Naive thymus-derived CD4-positive, alpha-beta T cell (primary cell): ENCODE results near the gene HTR3E. TPM values are rescaled to one million over a fixed set of nuclear protein-coding genes. Genes with fewer than 3 reads are reported as not detected.

Experiments
- ATAC-seq: fragments of 150-1000 bp; cut with Tn5 transposase; 2 replicates; pipeline ENCODE4 v1.10.0; 2021; ENCODE audit warnings: mild to moderate bottlenecking, moderate library complexity
- CTCF ChIA-PET: fragments of 350-600 bp; sonication (Branson Sonifier 250); formaldehyde crosslinking; loops from one replicate; lab custom pipeline; 2021; ENCODE audit warnings: antibody characterized with exemption; lab: Charles Lee
- POLR2A ChIA-PET: fragments of 350-600 bp; sonication (Branson Sonifier 250); formaldehyde crosslinking; loops from one replicate; lab custom pipeline; 2021; ENCODE audit warnings: antibody characterized with exemption, inconsistent platforms; lab: Charles Lee
- DNase-seq, 9 donors: peaks; one replicate each; pipeline versions ENCODE4 v3.0.0 to v3.0.0-alpha.2; 2020 to 2022; ENCODE audit warnings: mixed read lengths in 1 of 9
- H3K27ac ChIP-seq: one replicate; pipeline ENCODE4 v1.7.0; 2013; ENCODE audit warnings: mild to moderate bottlenecking, low read depth, low read length, moderate library complexity
- H3K27me3 ChIP-seq, 2 donors: one replicate each; pipeline ENCODE4 v1.7.0; 2013; ENCODE audit warnings: low read length in 2 of 2, mild to moderate bottlenecking in 2 of 2, moderate library complexity in 2 of 2; ENCODE audit not compliant: control insufficient read depth in 2 of 2, insufficient read depth in 2 of 2
- H3K36me3 ChIP-seq, 3 experiments: 1 replicate in 2 of 3; 2 replicates in 1 of 3; pipeline ENCODE4 v1.7.0; 2013; ENCODE audit warnings: low read length in 3 of 3, mild to moderate bottlenecking in 3 of 3, moderate library complexity in 1 of 3; ENCODE audit not compliant: insufficient read depth in 3 of 3, control insufficient read depth in 2 of 3
- H3K4me1 ChIP-seq, 2 donors: one replicate each; pipeline ENCODE4 v1.7.0; 2013; ENCODE audit warnings: low read length in 2 of 2, mild to moderate bottlenecking in 2 of 2, moderate library complexity in 1 of 2; ENCODE audit not compliant: control insufficient read depth in 2 of 2, insufficient read depth in 2 of 2
- H3K4me3 ChIP-seq: 2 replicates; pipeline ENCODE4 v1.7.0; 2013; ENCODE audit warnings: mild to moderate bottlenecking, low read length
- H3K9me3 ChIP-seq, 3 experiments: 1 replicate in 2 of 3; 2 replicates in 1 of 3; pipeline ENCODE4 v1.7.0; 2013; ENCODE audit warnings: low read length in 3 of 3; ENCODE audit not compliant: control insufficient read depth in 2 of 3
- H3K27ac Mint-ChIP-seq, 9 donors: one replicate each; pipeline ENCODE4 v1.8.0; 2020 to 2022; ENCODE audit warnings: mixed read lengths in 9 of 9, mild to moderate bottlenecking in 8 of 9, moderate library complexity in 5 of 9, inconsistent platforms in 2 of 9
- H3K27me3 Mint-ChIP-seq, 5 donors: one replicate each; pipeline ENCODE4 v1.8.0; 2021 to 2022; ENCODE audit warnings: mixed read lengths in 5 of 5, mild to moderate bottlenecking in 1 of 5
- H3K36me3 Mint-ChIP-seq, 5 donors: one replicate each; pipeline ENCODE4 v1.8.0; 2020 to 2022; ENCODE audit warnings: mixed read lengths in 5 of 5, mild to moderate bottlenecking in 3 of 5, inconsistent platforms in 1 of 5
- H3K4me1 Mint-ChIP-seq, 7 donors: one replicate each; pipeline ENCODE4 v1.8.0; 2020 to 2022; ENCODE audit warnings: mixed read lengths in 7 of 7, mild to moderate bottlenecking in 3 of 7, inconsistent platforms in 1 of 7
- H3K4me3 Mint-ChIP-seq, 10 donors: one replicate each; pipeline ENCODE4 v1.8.0; 2020 to 2022; ENCODE audit warnings: mild to moderate bottlenecking in 10 of 10, mixed read lengths in 10 of 10, moderate library complexity in 6 of 10, inconsistent platforms in 2 of 10
- H3K9me3 Mint-ChIP-seq, 11 donors: one replicate each; pipeline ENCODE4 v1.8.0; 2020 to 2022; ENCODE audit warnings: mixed read lengths in 11 of 11, mild to moderate bottlenecking in 4 of 11, inconsistent platforms in 1 of 11, moderate library complexity in 1 of 11
- intact Hi-C, 2 donors: fragments of 100-400 bp; cut with micrococcal nuclease; formaldehyde crosslinking; loops; one replicate each; pipeline ENCODE4 v1.15.1; 2023
- polyA plus RNA-seq, 2 donors: library from polyadenylated mRNA; unstranded; fragments of 300-500 nt; fragmentation: Illumina TruSeq; gene quantifications; one replicate each; pipeline ENCODE4 v1.2.3, GENCODE V29; 2021
- total RNA-seq, 6 experiments: library from RNA in 5 of 6; stranded (reverse) in 5 of 6; gene quantifications; 1 replicate in 5 of 6; 2 replicates in 1 of 6; pipeline ENCODE4 v1.2.3 and lab custom pipeline; 2021 to 2026

Gene HTR3E
- total and polyA plus RNA-seq, 7 experiments from 2014 or later = not detected

GRCh38 chr3:184135911-184136260, 39.0 kb downstream of the HTR3E start:
- POLR2A ChIA-PET = interaction anchor here (0.6 to 2.2 kb wide), 6 partner anchors 9 to 114 kb away, joined by 3 to 8 read pairs (median 4); partner anchors contain the start of gene EEF1AKMT4
- intact Hi-C loops = loop anchor here (1.0 to 10.0 kb wide), 18 partner anchors 9 to 1037 kb away; partner anchors contain the start of genes ABCC5 (in 2 of the 2), ABCF3 (in 2 of the 2), AP2M1 (in 2 of the 2) and DVL3 (in 2 of the 2)
- peak overlapping the region; percentile 86 for H3K27ac ChIP-seq
- no peaks in the 10 kb centered on the region for H3K27me3 ChIP-seq
- H3K27ac Mint-ChIP-seq = peak overlapping the region; percentile 92 to 98 (median 97)
- H3K4me3 Mint-ChIP-seq = peak overlapping the region; percentile 96 to 100 (median 98)
- H3K9me3 Mint-ChIP-seq = no peaks in the 10 kb centered on the region
- ATAC-seq (no peak), DNase-seq (no peak)
- peak overlapping the region; percentile 83 for H3K4me3 ChIP-seq
- peaks cover 0 to 13% (median 9%) of the 10 kb centered on the region in 5 donors for H3K36me3 Mint-ChIP-seq
- H3K4me1 Mint-ChIP-seq = peaks cover 29 to 40% (median 38%) of the 10 kb centered on the region in 7 donors
- peaks cover 0 to 29% (median 0%) of the 10 kb centered on the region in 3 experiments for H3K36me3 ChIP-seq
- CTCF ChIA-PET = interaction anchor here (0.7 to 2.0 kb wide), 3 partner anchors 38 to 666 kb away, joined by 4 to 5 read pairs (median 5); no protein-coding TSS in a partner anchor
- peaks cover 0 to 10% (median 0%) of the 10 kb centered on the region in 5 donors for H3K27me3 Mint-ChIP-seq
- H3K4me1 ChIP-seq = peaks cover 4 to 10% of the 10 kb centered on the region in 2 donors
- H3K9me3 ChIP-seq = no peaks in the 10 kb centered on the region

GRCh38 chr3:184140436-184140835, 43.6 kb downstream of the HTR3E start:
- H3K36me3 Mint-ChIP-seq = peaks cover 0 to 38% (median 21%) of the 10 kb centered on the region in 5 donors
- no peaks in the 10 kb centered on the region for H3K27me3 Mint-ChIP-seq
- H3K4me1 Mint-ChIP-seq = peaks cover 24 to 30% (median 27%) of the 10 kb centered on the region in 7 donors
- no peak overlapping the region for H3K4me3 ChIP-seq
- intact Hi-C loops = no loop called here
- H3K9me3 Mint-ChIP-seq = no peaks in the 10 kb centered on the region
- ATAC-seq (no peak), DNase-seq (no peak)
- no peak overlapping the region for H3K27ac ChIP-seq
- ChIA-PET CTCF (no interaction called here), POLR2A (no interaction called here)
- no peaks in the 10 kb centered on the region for H3K27me3 ChIP-seq
- H3K36me3 ChIP-seq = peaks cover 12 to 66% (median 21%) of the 10 kb centered on the region in 3 experiments
- H3K4me1 ChIP-seq = peaks cover 0 to 6% of the 10 kb centered on the region in 2 donors
- H3K27ac Mint-ChIP-seq = peak overlapping the region in 1 of 9 donors; percentile 66
- H3K9me3 ChIP-seq = no peaks in the 10 kb centered on the region
- H3K4me3 Mint-ChIP-seq = no peak overlapping the region

- Mint-ChIP-seq H3K9me3 (no peaks in the 10 kb centered on the region), H3K27ac (peak overlapping the region in 2 of 9 donors; percentile 52 to 72), H3K4me1 (peaks cover 9 to 15% (median 9%) of the 10 kb centered on the region in 7 donors), H3K36me3 (peaks cover 0 to 38% (median 21%) of the 10 kb centered on the region in 5 donors), H3K4me3 (no peak overlapping the region), H3K27me3 (no peaks in the 10 kb centered on the region)
- Histone ChIP-seq H3K36me3 (peaks cover 12 to 71% (median 21%) of the 10 kb centered on the region in 3 experiments), H3K9me3 (no peaks in the 10 kb centered on the region), H3K4me1 (no peaks in the 10 kb centered on the region), H3K27ac (no peak overlapping the region), H3K27me3 (no peaks in the 10 kb centered on the region), H3K4me3 (no peak overlapping the region)
- ATAC-seq (no peak), DNase-seq (no peak)
- POLR2A ChIA-PET = no interaction called here
- intact Hi-C loops = no loop called here
- CTCF ChIA-PET = no interaction called here
These were observed 45.3 kb downstream of the HTR3E start for GRCh38 chr3:184142199-184142598.

GRCh38 chr3:184143327-184143726, 46.5 kb downstream of the HTR3E start:
- peaks cover 12 to 63% (median 21%) of the 10 kb centered on the region in 3 experiments for H3K36me3 ChIP-seq
- Mint-ChIP-seq H3K9me3 (no peaks in the 10 kb centered on the region), H3K4me1 (peaks cover 0 to 8% (median 0%) of the 10 kb centered on the region in 7 donors), H3K36me3 (peaks cover 0 to 35% (median 21%) of the 10 kb centered on the region in 5 donors), H3K27ac (no peak overlapping the region), H3K27me3 (no peaks in the 10 kb centered on the region), H3K4me3 (no peak overlapping the region)
- ChIA-PET CTCF (interaction anchor here (1.1 kb wide), 1 partner anchor 370 kb away, joined by 3 read pairs; no protein-coding TSS in a partner anchor), POLR2A (no interaction called here)
- H3K27me3 ChIP-seq = no peaks in the 10 kb centered on the region
- intact Hi-C loops = no loop called here
- H3K4me1 ChIP-seq = no peaks in the 10 kb centered on the region
- H3K9me3 ChIP-seq = no peaks in the 10 kb centered on the region
- no peak for DNase-seq
- ATAC-seq = no peak
- no peak overlapping the region for H3K27ac ChIP-seq
- H3K4me3 ChIP-seq = no peak overlapping the region

GRCh38 chr3:184144505-184144904, 47.6 kb downstream of the HTR3E start:
- H3K27ac ChIP-seq = no peak overlapping the region

GRCh38 chr3:184145111-184145524, 48.3 kb downstream of the HTR3E start:
- no peak overlapping the region for H3K27ac ChIP-seq
- H3K4me1 ChIP-seq = no peaks in the 10 kb centered on the region
- DNase-seq = peak in 7 of 9 donors; percentile 22 to 50 (median 34)
- H3K9me3 ChIP-seq = no peaks in the 10 kb centered on the region
- CTCF ChIA-PET = interaction anchor here (1.0 to 1.8 kb wide), 3 partner anchors 11 to 153 kb away, joined by 3 to 5 read pairs (median 3); no protein-coding TSS in a partner anchor
- Mint-ChIP-seq H3K4me3 (no peak overlapping the region), H3K27ac (peak overlapping the region in 1 of 9 donors; percentile 80), H3K4me1 (peaks cover 0 to 7% (median 0%) of the 10 kb centered on the region in 7 donors), H3K9me3 (no peaks in the 10 kb centered on the region), H3K27me3 (no peaks in the 10 kb centered on the region), H3K36me3 (peaks cover 0 to 32% (median 18%) of the 10 kb centered on the region in 5 donors)
- POLR2A ChIA-PET = interaction anchor here (1.0 to 2.0 kb wide), 2 partner anchors 9 to 105 kb away, joined by 3 to 8 read pairs; partner anchors contain the start of genes EEF1AKMT4 and EIF2B5
- no peaks in the 10 kb centered on the region for H3K27me3 ChIP-seq
- peaks cover 12 to 60% (median 21%) of the 10 kb centered on the region in 3 experiments for H3K36me3 ChIP-seq
- peak; percentile 77 for ATAC-seq
- intact Hi-C loops = loop anchor here in 1 of 2 donors (1.0 to 2.0 kb wide), 5 partner anchors 10 to 396 kb away; partner anchors contain the start of genes DVL3 and EIF2B5
- no peak overlapping the region for H3K4me3 ChIP-seq

More at GRCh38 chr3:184144505-184144904, 47.6 kb downstream of the HTR3E start:
- no peak overlapping the region for H3K4me3 ChIP-seq
- no peaks in the 10 kb centered on the region for H3K4me1 ChIP-seq
- no peaks in the 10 kb centered on the region for H3K9me3 ChIP-seq
- H3K9me3 Mint-ChIP-seq = no peaks in the 10 kb centered on the region
- CTCF ChIA-PET = interaction anchor here (1.1 to 1.8 kb wide), 2 partner anchors 10 to 369 kb away, joined by 3 to 5 read pairs; no protein-coding TSS in a partner anchor
- H3K27ac Mint-ChIP-seq = no peak overlapping the region
- peaks cover 0 to 8% (median 0%) of the 10 kb centered on the region in 7 donors for H3K4me1 Mint-ChIP-seq
- H3K27me3 ChIP-seq = no peaks in the 10 kb centered on the region
- POLR2A ChIA-PET = interaction anchor here (2.0 kb wide), 1 partner anchor 9 kb away, joined by 8 read pairs; the partner anchor contains the start of gene EIF2B5
- intact Hi-C loops = loop anchor here in 1 of 2 donors (2.0 kb wide), 1 partner anchor 396 kb away; no protein-coding TSS in a partner anchor
- ATAC-seq = no peak
- H3K27me3 Mint-ChIP-seq = no peaks in the 10 kb centered on the region
- H3K36me3 ChIP-seq = peaks cover 12 to 63% (median 21%) of the 10 kb centered on the region in 3 experiments
- H3K4me3 Mint-ChIP-seq = no peak overlapping the region
- no peak for DNase-seq
- peaks cover 0 to 35% (median 21%) of the 10 kb centered on the region in 5 donors for H3K36me3 Mint-ChIP-seq
